ENCODE measurements around the gene HEXB. TPM values are rescaled to one million over a fixed set of nuclear protein-coding genes. Genes with fewer than 3 reads are reported as not detected.

The HEXB gene
- total and polyA plus RNA-seq, 9 of the 15 experiments (the other 6 are each of a cell fraction or from before 2014, with no cell fraction given), result 22.9 to 158 (median 108) TPM

GRCh38 chr5:74766849-74767578 lies 82.0 kb downstream of the HEXB start, which contains the start of the genes GFM2 and NSA2 (continued):
- TF ChIP-seq ATF3 (IDR thresholded peaks at IDR 0.05) (no peak), ATF3 (CRISPR knock-in tag; conservative IDR thresholded peaks at IDR 0.05) (no peak), EWSR1 (IDR thresholded peaks at IDR 0.05; ENCODE audit: borderline replicate concordance, low read depth, partially characterized antibody) (no peak), SAFB2 (IDR thresholded peaks at IDR 0.05; ENCODE audit: borderline replicate concordance, low read depth, low read length, severe bottlenecking) (no peak), ZNF584 (CRISPR knock-in tag; IDR thresholded peaks at IDR 0.05; ENCODE audit: low read depth) (no peak), ELK1 (CRISPR knock-in tag; IDR thresholded peaks at IDR 0.05) (no peak), KAT7 (CRISPR knock-in tag; IDR thresholded peaks at IDR 0.05; ENCODE audit: borderline replicate concordance) (peak; percentile 39; the same call in 1 of the 2 replicates), C11orf30 (IDR thresholded peaks at IDR 0.05; ENCODE audit: low read depth) (peak; percentile 97), ZEB2 (IDR thresholded peaks at IDR 0.05) (peak; percentile 99), PHF20 (IDR thresholded peaks at IDR 0.05; ENCODE audit: partially characterized antibody) (peak; percentile 96), U2AF2 (optimal IDR thresholded peaks at IDR 0.05; ENCODE audit: low read depth, low read length) (no peak), ZNF212 (CRISPR knock-in tag; IDR thresholded peaks at IDR 0.05) (no peak), MAFG (tag; conservative IDR thresholded peaks at IDR 0.05) (no peak), HDAC8 (tag; IDR thresholded peaks at IDR 0.05) (no peak), TRIM24 (IDR thresholded peaks at IDR 0.05) (peak in 1 of 2 experiments; percentile 99; a peak in 2 of 4 replicates), GATAD2A (IDR thresholded peaks at IDR 0.05) (no peak), RBM22 (IDR thresholded peaks at IDR 0.05; ENCODE audit: low read depth, low read length, poor library complexity, severe bottlenecking) (no peak), ESRRA (IDR thresholded peaks at IDR 0.05; ENCODE audit: borderline replicate concordance, low read depth) (peak; percentile 74), ZNF511 (CRISPR knock-in tag; IDR thresholded peaks at IDR 0.05) (peak; percentile 61; the same call in 1 of the 2 replicates)
